Body of pancreas (tissue), 4 donors: ENCODE data around the gene RTRAF.

Source experiments
- POLR2A ChIP-seq, 3 donors: fragments of 450-650 bp; IDR thresholded peaks; one replicate each; pipeline ENCODE4 v1.6.1; 2016; ENCODE audit warnings: antibody characterized with exemption in 3 of 3, mild to moderate bottlenecking in 2 of 3
- TF ChIP-seq, protein P1 (sequence below), 7 experiments: fragments of 450-650 bp in 4 of 7; fragments of 200-600 bp in 3 of 7; sonication (generic) in 3 of 7; IDR thresholded peaks; one replicate each; pipeline ENCODE4 v1.5.1; 2016 to 2019; ENCODE audit warnings: antibody characterized with exemption in 7 of 7

DNA sequence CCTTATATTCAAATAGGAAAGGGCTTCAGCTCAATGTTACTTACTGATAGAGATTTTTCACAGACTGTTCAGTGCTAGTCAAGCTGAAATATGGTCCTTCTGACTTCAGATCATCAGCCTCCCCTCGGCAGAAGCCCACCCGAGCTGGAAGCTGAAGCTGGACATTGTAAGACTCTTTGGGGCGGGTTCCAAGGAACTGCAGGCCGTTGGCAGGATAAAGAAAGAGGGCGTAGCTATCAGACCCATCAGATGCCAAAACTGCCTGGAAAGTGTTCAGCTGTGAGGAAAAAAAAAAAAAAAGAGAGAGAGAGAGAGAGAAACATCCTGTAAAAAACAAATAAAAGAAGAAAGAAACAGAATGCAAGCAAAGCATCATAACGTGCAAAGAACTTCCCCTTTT lies 70.7 kb downstream of the RTRAF start:
- TF ChIP-seq, protein P1, sequence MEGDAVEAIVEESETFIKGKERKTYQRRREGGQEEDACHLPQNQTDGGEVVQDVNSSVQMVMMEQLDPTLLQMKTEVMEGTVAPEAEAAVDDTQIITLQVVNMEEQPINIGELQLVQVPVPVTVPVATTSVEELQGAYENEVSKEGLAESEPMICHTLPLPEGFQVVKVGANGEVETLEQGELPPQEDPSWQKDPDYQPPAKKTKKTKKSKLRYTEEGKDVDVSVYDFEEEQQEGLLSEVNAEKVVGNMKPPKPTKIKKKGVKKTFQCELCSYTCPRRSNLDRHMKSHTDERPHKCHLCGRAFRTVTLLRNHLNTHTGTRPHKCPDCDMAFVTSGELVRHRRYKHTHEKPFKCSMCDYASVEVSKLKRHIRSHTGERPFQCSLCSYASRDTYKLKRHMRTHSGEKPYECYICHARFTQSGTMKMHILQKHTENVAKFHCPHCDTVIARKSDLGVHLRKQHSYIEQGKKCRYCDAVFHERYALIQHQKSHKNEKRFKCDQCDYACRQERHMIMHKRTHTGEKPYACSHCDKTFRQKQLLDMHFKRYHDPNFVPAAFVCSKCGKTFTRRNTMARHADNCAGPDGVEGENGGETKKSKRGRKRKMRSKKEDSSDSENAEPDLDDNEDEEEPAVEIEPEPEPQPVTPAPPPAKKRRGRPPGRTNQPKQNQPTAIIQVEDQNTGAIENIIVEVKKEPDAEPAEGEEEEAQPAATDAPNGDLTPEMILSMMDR (IDR thresholded peaks at IDR 0.05), result no peak
- TF ChIP-seq POLR2A (IDR thresholded peaks at IDR 0.05), result no peak
